Adrenal gland (tissue), 5 donors: ENCODE data around the gene S1PR2.

Source experiments
- POLR2A ChIP-seq, 2 donors: fragments of 450-650 bp; IDR thresholded peaks; one replicate each; pipeline ENCODE4 v1.6.1; 2017; ENCODE audit warnings: antibody characterized with exemption in 2 of 2, mild to moderate bottlenecking in 2 of 2, moderate library complexity in 1 of 2
- TF ChIP-seq, protein P1 (sequence below), 6 experiments: fragments of 450-650 bp in 4 of 6; fragments of 200-600 bp in 2 of 6; sonication (generic) in 1 of 6; IDR thresholded peaks; 1 replicate in 5 of 6; 2 replicates in 1 of 6; pipeline versions ENCODE4 v1.5.1 to v1.8.0; 2016 to 2021; ENCODE audit warnings: antibody characterized with exemption in 6 of 6, mild to moderate bottlenecking in 2 of 6, moderate library complexity in 1 of 6
- donor health status: DM: no; HTN: no; CAD: no.

DNA sequence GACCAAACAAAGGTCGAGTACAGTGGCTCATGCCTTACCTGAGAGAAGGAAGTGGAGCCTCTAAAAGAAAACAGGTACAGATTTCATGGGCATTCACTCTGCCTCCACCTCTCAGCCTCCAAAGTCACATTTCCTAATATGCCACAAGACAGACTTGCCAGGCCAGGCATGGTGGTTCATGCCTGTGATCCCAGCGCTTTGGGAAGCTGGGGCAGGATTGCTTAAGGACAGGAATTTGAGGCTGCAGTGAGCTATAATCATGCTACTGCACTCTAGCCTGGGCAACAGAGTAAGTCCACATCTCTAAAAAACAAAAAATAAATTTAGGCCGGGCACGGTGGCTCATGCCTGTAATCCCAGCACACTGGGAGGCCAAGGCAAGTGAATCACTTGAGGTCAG, 25.5 kb downstream of the S1PR2 start:
- no peak for TF ChIP-seq POLR2A (IDR thresholded peaks at IDR 0.05)
- TF ChIP-seq, protein P1, sequence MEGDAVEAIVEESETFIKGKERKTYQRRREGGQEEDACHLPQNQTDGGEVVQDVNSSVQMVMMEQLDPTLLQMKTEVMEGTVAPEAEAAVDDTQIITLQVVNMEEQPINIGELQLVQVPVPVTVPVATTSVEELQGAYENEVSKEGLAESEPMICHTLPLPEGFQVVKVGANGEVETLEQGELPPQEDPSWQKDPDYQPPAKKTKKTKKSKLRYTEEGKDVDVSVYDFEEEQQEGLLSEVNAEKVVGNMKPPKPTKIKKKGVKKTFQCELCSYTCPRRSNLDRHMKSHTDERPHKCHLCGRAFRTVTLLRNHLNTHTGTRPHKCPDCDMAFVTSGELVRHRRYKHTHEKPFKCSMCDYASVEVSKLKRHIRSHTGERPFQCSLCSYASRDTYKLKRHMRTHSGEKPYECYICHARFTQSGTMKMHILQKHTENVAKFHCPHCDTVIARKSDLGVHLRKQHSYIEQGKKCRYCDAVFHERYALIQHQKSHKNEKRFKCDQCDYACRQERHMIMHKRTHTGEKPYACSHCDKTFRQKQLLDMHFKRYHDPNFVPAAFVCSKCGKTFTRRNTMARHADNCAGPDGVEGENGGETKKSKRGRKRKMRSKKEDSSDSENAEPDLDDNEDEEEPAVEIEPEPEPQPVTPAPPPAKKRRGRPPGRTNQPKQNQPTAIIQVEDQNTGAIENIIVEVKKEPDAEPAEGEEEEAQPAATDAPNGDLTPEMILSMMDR (IDR thresholded peaks at IDR 0.05): no peak
